Astrocyte of the cerebellum (primary cell): ENCODE measurements around the gene ARHGAP26.
A peak's percentile ranks its signal among the peaks of the same experiment; 100 is the strongest.

ENCODE experiments used
- DNase-seq: peaks from one replicate; pipeline ENCODE4 v3.0.0-alpha.2; 2011; ENCODE audit warnings: low read depth
- H3K4me3 ChIP-seq: 2 replicates; pipeline ENCODE4 v1.5.1; 2011; ENCODE audit warnings: mild to moderate bottlenecking, low read depth, low read length, moderate library complexity
- in situ Hi-C: cut with HindIII; loops from 2 replicates; pipeline ENCODE4 v1.10.0; 2017; ENCODE audit warnings: low sequenced_read_pairs
- TF ChIP-seq, protein P1 (sequence below): IDR thresholded peaks from 2 replicates; pipeline ENCODE4 v1.5.1; 2012; ENCODE audit warnings: low read length, low read depth, moderate library complexity, mild to moderate bottlenecking; ENCODE audit errors: missing control alignments

ARHGAP26 gene

DNA sequence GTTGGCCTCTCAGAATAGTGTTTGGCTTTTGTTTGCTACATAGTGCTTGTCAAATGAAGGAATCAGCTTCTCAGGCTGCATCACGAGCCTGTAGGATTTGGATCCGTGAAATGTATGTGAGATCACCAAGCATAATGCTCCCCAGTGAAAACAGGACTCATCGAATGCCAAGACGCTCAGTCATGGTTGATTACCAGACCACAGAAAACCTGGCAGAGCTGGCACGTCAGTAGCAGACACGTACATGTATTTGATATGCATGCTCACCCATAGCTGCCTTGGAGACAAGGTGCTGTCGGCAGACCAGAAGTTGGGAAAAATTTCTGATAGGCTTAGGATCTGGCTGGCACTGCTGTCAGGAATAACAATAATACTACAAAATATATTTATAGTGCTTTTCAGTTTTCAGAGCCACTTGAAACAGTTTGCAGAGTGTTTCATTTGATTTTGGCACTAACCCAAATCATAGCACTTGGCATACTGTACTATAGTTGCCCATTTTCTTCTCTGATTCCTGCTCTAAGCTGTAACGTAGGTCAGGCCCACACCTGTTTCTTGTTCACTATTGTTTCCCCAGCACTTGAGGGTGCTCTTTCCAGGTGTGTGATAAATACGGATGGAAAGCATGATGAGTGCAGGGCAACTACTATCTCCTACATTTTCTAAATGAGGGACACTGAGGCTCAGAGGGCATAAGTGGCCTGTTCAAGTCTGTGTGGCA, 407.2 kb downstream of the ARHGAP26 start:
- in situ Hi-C loops = no loop called here
- peak; percentile 89 for DNase-seq
- no peak overlapping the region for H3K4me3 ChIP-seq

DNA sequence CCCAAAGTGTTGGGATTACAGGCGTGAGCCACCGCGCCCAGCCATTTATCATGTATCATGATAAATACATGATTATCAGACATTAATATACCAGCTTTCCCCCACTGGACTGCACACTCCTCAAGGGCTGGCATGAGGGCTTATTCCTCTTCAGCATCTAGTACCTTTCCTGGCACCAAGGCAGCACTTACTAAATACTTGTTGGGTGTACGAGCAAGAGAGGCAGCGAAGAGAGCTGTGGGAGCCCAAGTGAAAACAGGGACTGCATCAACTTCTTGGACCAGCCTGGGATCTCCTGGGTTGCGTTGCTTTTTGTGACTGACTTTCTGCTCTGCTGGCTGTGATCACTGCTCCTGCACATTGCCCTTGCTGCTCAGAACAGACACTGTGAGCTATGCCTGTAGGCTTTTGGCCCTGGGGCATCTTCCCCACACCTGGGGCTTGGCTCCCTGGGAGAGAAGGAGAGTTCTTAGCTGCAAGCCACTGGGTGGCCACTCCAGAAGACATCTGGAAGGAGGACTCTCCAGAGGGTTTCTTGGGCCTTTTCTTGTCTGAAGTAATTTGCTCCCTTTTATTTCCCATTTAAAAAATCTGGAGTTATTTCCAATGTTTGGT, 409.1 kb downstream of the ARHGAP26 start:
- no peak for DNase-seq
- no peak overlapping the region for H3K4me3 ChIP-seq
- in situ Hi-C loops = no loop called here
- TF ChIP-seq, protein P1, sequence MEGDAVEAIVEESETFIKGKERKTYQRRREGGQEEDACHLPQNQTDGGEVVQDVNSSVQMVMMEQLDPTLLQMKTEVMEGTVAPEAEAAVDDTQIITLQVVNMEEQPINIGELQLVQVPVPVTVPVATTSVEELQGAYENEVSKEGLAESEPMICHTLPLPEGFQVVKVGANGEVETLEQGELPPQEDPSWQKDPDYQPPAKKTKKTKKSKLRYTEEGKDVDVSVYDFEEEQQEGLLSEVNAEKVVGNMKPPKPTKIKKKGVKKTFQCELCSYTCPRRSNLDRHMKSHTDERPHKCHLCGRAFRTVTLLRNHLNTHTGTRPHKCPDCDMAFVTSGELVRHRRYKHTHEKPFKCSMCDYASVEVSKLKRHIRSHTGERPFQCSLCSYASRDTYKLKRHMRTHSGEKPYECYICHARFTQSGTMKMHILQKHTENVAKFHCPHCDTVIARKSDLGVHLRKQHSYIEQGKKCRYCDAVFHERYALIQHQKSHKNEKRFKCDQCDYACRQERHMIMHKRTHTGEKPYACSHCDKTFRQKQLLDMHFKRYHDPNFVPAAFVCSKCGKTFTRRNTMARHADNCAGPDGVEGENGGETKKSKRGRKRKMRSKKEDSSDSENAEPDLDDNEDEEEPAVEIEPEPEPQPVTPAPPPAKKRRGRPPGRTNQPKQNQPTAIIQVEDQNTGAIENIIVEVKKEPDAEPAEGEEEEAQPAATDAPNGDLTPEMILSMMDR = no peak

More for the DNA sequence above, 407.2 kb downstream of the ARHGAP26 start:
- TF ChIP-seq, protein P1 = no peak

DNA sequence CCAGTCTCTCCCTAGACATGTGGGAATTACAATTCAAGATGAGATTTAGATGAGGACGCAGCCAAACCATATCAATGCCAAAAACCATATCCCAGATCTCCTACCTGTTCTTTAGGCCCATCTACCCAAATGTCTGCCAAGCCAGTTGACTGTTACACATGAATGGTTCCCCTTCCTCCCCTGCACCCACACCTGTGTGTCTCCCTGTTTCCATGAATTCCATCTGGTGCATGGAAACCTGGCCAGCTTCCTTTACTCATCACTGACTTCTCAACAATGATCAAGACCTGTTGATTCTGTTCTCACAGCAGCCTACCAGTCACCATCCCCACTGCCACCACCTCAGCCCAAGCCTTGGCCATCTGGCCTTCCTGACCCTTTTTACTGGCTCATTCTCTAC, 410.6 kb downstream of the ARHGAP26 start:
- DNase-seq = no peak
- no peak overlapping the region for H3K4me3 ChIP-seq
- TF ChIP-seq, protein P1 = no peak
- in situ Hi-C loops = no loop called here

DNA sequence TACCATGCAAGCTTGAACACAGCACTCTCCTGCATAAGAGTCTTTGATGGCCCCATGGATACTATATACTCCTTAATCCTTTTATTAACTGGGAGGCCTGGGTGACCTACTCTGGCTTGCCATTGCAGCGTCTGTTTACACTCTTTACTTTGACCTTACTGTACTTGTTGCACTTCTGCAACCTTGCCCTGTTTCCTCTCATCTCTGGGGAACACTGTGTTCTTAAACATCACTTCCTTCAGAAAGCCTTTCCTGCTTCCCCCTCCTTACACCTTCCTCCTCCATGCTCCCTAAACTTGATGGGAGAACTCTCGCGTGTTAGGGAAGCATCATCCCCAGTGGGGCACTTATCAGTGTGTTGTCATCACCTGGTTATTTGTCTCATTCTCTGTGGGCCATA, 411.0 kb downstream of the ARHGAP26 start:
- TF ChIP-seq, protein P1 = no peak
- in situ Hi-C loops = no loop called here

DNA sequence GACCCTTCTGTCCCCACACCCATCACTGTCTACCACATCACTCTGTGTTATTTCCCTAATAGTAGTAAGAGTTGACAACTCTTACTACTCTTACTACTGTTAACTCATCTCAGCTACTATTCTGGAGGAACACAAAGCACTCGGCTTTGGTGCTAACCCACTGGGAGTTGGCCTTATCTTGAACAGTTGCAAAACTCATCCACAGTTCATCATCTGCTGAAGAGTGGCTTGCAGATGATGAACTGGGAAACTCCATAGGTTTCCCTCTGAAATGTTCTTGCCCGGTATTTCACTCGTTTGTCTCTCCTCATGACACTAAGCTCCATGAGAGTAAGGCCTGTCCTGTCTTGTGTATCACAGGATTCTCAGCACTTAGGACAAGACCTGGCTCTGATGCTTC, 411.9 kb downstream of the ARHGAP26 start:
- DNase-seq = no peak
- TF ChIP-seq, protein P1 = no peak
- no peak overlapping the region for H3K4me3 ChIP-seq
- in situ Hi-C loops = no loop called here

More for the DNA sequence above, 411.0 kb downstream of the ARHGAP26 start:
- no peak for DNase-seq
- H3K4me3 ChIP-seq = no peak overlapping the region

DNA sequence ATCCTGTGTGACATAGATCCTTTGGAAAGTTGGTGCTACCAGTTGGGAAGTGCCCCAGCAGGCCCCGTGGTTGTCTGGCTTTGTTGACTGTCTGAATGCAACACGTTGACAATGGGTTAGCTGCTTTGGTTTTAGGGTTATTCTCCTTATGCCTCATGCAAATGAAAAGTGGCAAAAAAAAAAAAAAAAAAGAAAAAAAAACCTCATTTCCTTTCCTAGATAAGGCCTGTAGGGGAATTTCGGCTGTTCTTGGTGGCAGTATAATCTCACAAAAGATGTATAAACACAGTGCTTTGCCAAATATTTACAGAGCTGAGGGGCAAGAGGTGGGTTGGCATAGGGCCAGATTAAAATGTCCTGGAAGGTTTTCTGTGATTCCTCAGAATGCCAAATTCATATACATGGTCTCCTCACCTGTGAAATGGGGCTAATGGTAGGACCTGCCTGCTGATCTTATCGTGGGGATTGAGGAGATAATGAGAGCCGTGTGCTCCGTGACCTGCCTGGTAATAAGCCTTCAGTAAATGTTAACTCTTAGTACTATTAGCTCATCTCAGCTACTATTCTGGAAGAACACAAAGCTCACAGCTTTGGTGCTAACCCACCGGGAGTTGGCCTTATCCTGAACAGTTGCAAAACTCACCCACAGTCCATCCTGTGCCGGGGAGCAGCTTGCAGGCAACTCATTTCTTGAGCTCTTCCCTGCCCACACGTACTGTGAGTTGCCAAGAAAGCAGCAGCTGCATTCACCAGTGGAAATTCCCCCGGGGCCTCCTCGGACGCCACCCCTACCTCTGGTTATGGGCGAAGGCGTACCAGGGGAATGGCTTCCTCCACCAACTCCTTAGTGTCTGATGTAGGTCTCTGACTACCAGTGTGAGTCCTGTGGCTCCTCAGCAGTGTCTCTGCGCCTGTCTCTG, 413.0 kb downstream of the ARHGAP26 start:
- no peak for DNase-seq
- H3K4me3 ChIP-seq = no peak overlapping the region
- TF ChIP-seq, protein P1 = no peak
- in situ Hi-C loops = no loop called here
